ENCODE measurements around the gene MCCC1. TPM values are rescaled to one million over a fixed set of nuclear protein-coding genes. Genes with fewer than 3 reads are reported as not detected.
"Not testable (repeated sequence)": the region's sequence is repeated elsewhere in the genome, so short reads cannot be mapped to it uniquely, and the experiment has no call there.

Gene MCCC1
- total RNA-seq, 1 donor = 23.7 TPM

GRCh38 chr3:183106635-183107034 is 7.3 kb upstream of the MCCC1 start:
- DNase-seq (ENCODE audit: low read depth) = peak; percentile 16
- no peak for TF ChIP-seq CTCF (IDR thresholded peaks at IDR 0.05; ENCODE audit: insufficient read depth, low read length)
- no peak overlapping the region for H3K4me3 ChIP-seq (ENCODE audit: low read depth, low read length)

- not testable (repeated sequence) for H3K4me3 ChIP-seq (ENCODE audit: low read depth, low read length); DNase-seq (ENCODE audit: low read depth)
These were observed 4.7 kb upstream of the MCCC1 start for GRCh38 chr3:183103950-183104349.

GRCh38 chr3:183101040-183101439 is 1.7 kb upstream of the MCCC1 start:
- H3K4me3 ChIP-seq (ENCODE audit: low read depth, low read length); DNase-seq (ENCODE audit: low read depth): not testable (repeated sequence)

- no peak overlapping the region for H3K4me3 ChIP-seq (ENCODE audit: low read depth, low read length)
- peak; percentile 67 for DNase-seq (ENCODE audit: low read depth)
- no peak for TF ChIP-seq CTCF (IDR thresholded peaks at IDR 0.05; ENCODE audit: insufficient read depth, low read length)
These were observed 1.1 kb upstream of the MCCC1 start for GRCh38 chr3:183100376-183100775.

GRCh38 chr3:183099838-183100204 is 525 bp upstream of the MCCC1 start:
- no peak for DNase-seq (ENCODE audit: low read depth)
- TF ChIP-seq CTCF (IDR thresholded peaks at IDR 0.05; ENCODE audit: insufficient read depth, low read length) = no peak
- H3K4me3 ChIP-seq (ENCODE audit: low read depth, low read length) = peak overlapping the region; percentile 51

- no peak for DNase-seq (ENCODE audit: low read depth)
- H3K4me3 ChIP-seq (ENCODE audit: low read depth, low read length) = peak overlapping the region; percentile 92
- TF ChIP-seq CTCF (IDR thresholded peaks at IDR 0.05; ENCODE audit: insufficient read depth, low read length) = no peak
These were observed 715 bp downstream of the MCCC1 start for GRCh38 chr3:183098536-183099025.

- no peak for DNase-seq (ENCODE audit: low read depth)
- H3K4me3 ChIP-seq (ENCODE audit: low read depth, low read length) = no peak overlapping the region
- TF ChIP-seq CTCF (IDR thresholded peaks at IDR 0.05; ENCODE audit: insufficient read depth, low read length) = no peak
These were observed 4.6 kb downstream of the MCCC1 start for GRCh38 chr3:183094711-183095110.

GRCh38 chr3:183092256-183092655 is 7.0 kb downstream of the MCCC1 start:
- H3K4me3 ChIP-seq (ENCODE audit: low read depth, low read length) = no peak overlapping the region
- DNase-seq (ENCODE audit: low read depth) = no peak
- no peak for TF ChIP-seq CTCF (IDR thresholded peaks at IDR 0.05; ENCODE audit: insufficient read depth, low read length)
